ENCODE results near the gene NACC1.

The NACC1 gene

GRCh38 chr19:13078381-13078780, 39.7 kb upstream of the NACC1 start:
- Histone ChIP-seq H3K36me3 (ENCODE audit: insufficient read depth, low read length) (no peaks in the 10 kb centered on the region), H3K27ac (ENCODE audit: low read depth, low read length) (no peak overlapping the region), H3K4me3 (ENCODE audit: low read length) (no peak overlapping the region), H3K4me1 (ENCODE audit: insufficient read depth, low read length) (peaks cover 34% of the 10 kb centered on the region), H3K9ac (ENCODE audit: low read depth, low read length) (no peak overlapping the region), H3K27me3 (ENCODE audit: insufficient read depth, low read length) (peaks cover 29% of the 10 kb centered on the region), H3K9me3 (ENCODE audit: insufficient read depth, low read depth, low read length) (no peaks in the 10 kb centered on the region)
- 65% methylated on average over 10 of the region's 10 CpGs for WGBS

- Histone ChIP-seq H3K9ac (ENCODE audit: low read depth, low read length) (no peak overlapping the region), H3K4me1 (ENCODE audit: insufficient read depth, low read length) (peaks cover 35% of the 10 kb centered on the region), H3K27ac (ENCODE audit: low read depth, low read length) (no peak overlapping the region), H3K4me3 (ENCODE audit: low read length) (no peak overlapping the region), H3K27me3 (ENCODE audit: insufficient read depth, low read length) (peaks cover 35% of the 10 kb centered on the region), H3K36me3 (ENCODE audit: insufficient read depth, low read length) (no peaks in the 10 kb centered on the region), H3K9me3 (ENCODE audit: insufficient read depth, low read depth, low read length) (no peaks in the 10 kb centered on the region)
- WGBS, result 77% methylated on average over 12 of the region's 12 CpGs
Observed at GRCh38 chr19:13078897-13079541, 39.0 kb upstream of the NACC1 start.

DNA sequence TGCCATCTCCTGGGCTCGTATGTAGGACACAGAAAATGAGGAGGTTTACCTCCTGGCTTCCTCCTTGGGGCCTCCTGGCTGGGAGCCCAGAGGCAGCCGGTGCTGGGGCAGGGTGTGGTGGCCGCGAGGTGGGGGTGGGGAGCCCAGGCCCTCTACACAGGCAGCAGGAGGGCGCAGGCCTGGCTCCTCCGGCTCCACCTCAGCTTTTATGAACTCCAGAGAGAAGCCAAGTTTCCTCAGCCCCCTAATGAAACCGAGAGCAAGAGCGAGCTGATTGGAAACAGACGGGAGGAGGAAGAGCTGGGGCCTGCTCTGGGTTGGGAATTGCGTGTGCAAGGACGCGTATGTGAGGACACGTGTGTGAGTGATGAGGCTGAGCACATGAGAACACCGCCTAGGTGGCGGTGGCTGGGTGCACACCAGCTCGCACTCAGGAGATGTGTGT, 38.5 kb upstream of the NACC1 start:
- Histone ChIP-seq H3K9ac (ENCODE audit: low read depth, low read length) (no peak overlapping the region), H3K27me3 (ENCODE audit: insufficient read depth, low read length) (peaks cover 35% of the 10 kb centered on the region), H3K36me3 (ENCODE audit: insufficient read depth, low read length) (no peaks in the 10 kb centered on the region), H3K27ac (ENCODE audit: low read depth, low read length) (no peak overlapping the region), H3K9me3 (ENCODE audit: insufficient read depth, low read depth, low read length) (no peaks in the 10 kb centered on the region), H3K4me3 (ENCODE audit: low read length) (no peak overlapping the region), H3K4me1 (ENCODE audit: insufficient read depth, low read length) (peaks cover 35% of the 10 kb centered on the region)
- 75% methylated on average over 16 of the region's 16 CpGs for WGBS

DNA sequence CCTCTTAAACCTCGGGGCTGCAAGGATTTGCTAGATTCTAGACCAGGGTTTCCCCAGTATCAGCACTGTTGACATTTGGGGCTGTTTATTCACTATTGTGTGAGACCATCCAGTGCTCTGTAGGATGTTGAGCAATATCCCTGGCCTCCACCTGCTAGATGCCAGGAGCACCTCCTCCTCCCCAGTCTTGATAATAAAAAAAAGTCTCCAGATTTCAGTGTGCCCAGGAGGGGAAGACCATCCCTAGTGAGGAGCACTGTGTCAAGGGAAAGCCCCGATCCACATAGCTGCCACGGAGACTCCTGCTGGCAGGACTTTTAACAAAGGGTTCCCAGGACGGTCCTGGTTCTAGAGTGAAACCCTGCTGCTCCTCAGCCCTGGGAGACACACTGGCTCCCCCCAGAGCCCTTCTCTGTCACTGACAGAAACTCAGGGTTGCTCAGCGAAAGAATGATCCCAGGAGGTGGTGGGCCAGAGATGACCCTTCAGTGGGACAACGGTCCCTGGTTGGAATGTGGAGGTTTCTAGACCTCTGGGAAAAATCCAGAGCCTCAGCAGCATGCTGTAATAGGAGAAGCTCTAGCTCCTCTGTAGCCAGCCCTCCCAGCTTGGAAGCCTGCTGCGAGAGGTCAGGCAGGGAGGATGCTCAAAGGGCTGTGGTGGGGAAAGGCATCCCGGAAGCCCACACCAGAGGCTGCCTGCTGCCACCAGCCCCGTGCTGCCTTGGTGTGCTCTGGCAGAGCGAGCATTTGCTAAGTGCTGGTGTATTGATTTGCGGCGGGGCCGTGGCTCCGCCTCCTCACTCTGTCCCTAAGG, 35.7 kb upstream of the NACC1 start:
- H3K9me3 ChIP-seq (ENCODE audit: insufficient read depth, low read depth, low read length), result no peaks in the 10 kb centered on the region
- peaks cover 26% of the 10 kb centered on the region for H3K4me1 ChIP-seq (ENCODE audit: insufficient read depth, low read length)
- H3K4me3 ChIP-seq (ENCODE audit: low read length), result no peak overlapping the region
- H3K9ac ChIP-seq (ENCODE audit: low read depth, low read length), result no peak overlapping the region
- H3K27ac ChIP-seq (ENCODE audit: low read depth, low read length), result no peak overlapping the region
- H3K27me3 ChIP-seq (ENCODE audit: insufficient read depth, low read length), result peaks cover 33% of the 10 kb centered on the region
- no peaks in the 10 kb centered on the region for H3K36me3 ChIP-seq (ENCODE audit: insufficient read depth, low read length)
- 28% methylated on average over 14 of the region's 14 CpGs for WGBS

- Histone ChIP-seq H3K9ac (ENCODE audit: low read depth, low read length) (no peak overlapping the region), H3K4me3 (ENCODE audit: low read length) (no peak overlapping the region), H3K9me3 (ENCODE audit: insufficient read depth, low read depth, low read length) (no peaks in the 10 kb centered on the region), H3K27me3 (ENCODE audit: insufficient read depth, low read length) (peaks cover 33% of the 10 kb centered on the region), H3K36me3 (ENCODE audit: insufficient read depth, low read length) (no peaks in the 10 kb centered on the region), H3K27ac (ENCODE audit: low read depth, low read length) (no peak overlapping the region), H3K4me1 (ENCODE audit: insufficient read depth, low read length) (peaks cover 20% of the 10 kb centered on the region)
- WGBS, result 65% methylated on average over 7 of the region's 7 CpGs
Observed at GRCh38 chr19:13083008-13083404, 35.1 kb upstream of the NACC1 start.

- H3K27me3 ChIP-seq (ENCODE audit: insufficient read depth, low read length), result peaks cover 33% of the 10 kb centered on the region
- H3K9me3 ChIP-seq (ENCODE audit: insufficient read depth, low read depth, low read length), result no peaks in the 10 kb centered on the region
- no peak overlapping the region for H3K9ac ChIP-seq (ENCODE audit: low read depth, low read length)
- peaks cover 14% of the 10 kb centered on the region; the same call in 1 of the 2 replicates for H3K4me1 ChIP-seq (ENCODE audit: insufficient read depth, low read length)
- no peak overlapping the region for H3K27ac ChIP-seq (ENCODE audit: low read depth, low read length)
- no peak overlapping the region for H3K4me3 ChIP-seq (ENCODE audit: low read length)
- H3K36me3 ChIP-seq (ENCODE audit: insufficient read depth, low read length), result no peaks in the 10 kb centered on the region
- WGBS, result 80% methylated on average over 9 of the region's 9 CpGs
Observed at GRCh38 chr19:13083627-13084026, 34.4 kb upstream of the NACC1 start.

GRCh38 chr19:13085666-13086065, 32.4 kb upstream of the NACC1 start:
- WGBS, result 77% methylated on average over 7 of the region's 7 CpGs
- Histone ChIP-seq H3K9ac (ENCODE audit: low read depth, low read length) (no peak overlapping the region), H3K4me1 (ENCODE audit: insufficient read depth, low read length) (peaks cover 7% of the 10 kb centered on the region; the same call in 1 of the 2 replicates), H3K4me3 (ENCODE audit: low read length) (no peak overlapping the region), H3K27me3 (ENCODE audit: insufficient read depth, low read length) (peaks cover 30% of the 10 kb centered on the region), H3K36me3 (ENCODE audit: insufficient read depth, low read length) (no peaks in the 10 kb centered on the region), H3K9me3 (ENCODE audit: insufficient read depth, low read depth, low read length) (no peaks in the 10 kb centered on the region), H3K27ac (ENCODE audit: low read depth, low read length) (no peak overlapping the region)

- Histone ChIP-seq H3K36me3 (ENCODE audit: insufficient read depth, low read length) (no peaks in the 10 kb centered on the region), H3K4me3 (ENCODE audit: low read length) (no peak overlapping the region), H3K27me3 (ENCODE audit: insufficient read depth, low read length) (peaks cover 31% of the 10 kb centered on the region), H3K4me1 (ENCODE audit: insufficient read depth, low read length) (peaks cover 14% of the 10 kb centered on the region), H3K27ac (ENCODE audit: low read depth, low read length) (no peak overlapping the region), H3K9ac (ENCODE audit: low read depth, low read length) (no peak overlapping the region), H3K9me3 (ENCODE audit: insufficient read depth, low read depth, low read length) (no peaks in the 10 kb centered on the region)
- 81% methylated on average over 2 of the region's 2 CpGs for WGBS
Observed at GRCh38 chr19:13086341-13086740, 31.7 kb upstream of the NACC1 start.

- 91% methylated on average over 12 of the region's 12 CpGs for WGBS
- H3K36me3 ChIP-seq (ENCODE audit: insufficient read depth, low read length), result no peaks in the 10 kb centered on the region
- no peak overlapping the region for H3K9ac ChIP-seq (ENCODE audit: low read depth, low read length)
- no peak overlapping the region for H3K27ac ChIP-seq (ENCODE audit: low read depth, low read length)
- H3K4me1 ChIP-seq (ENCODE audit: insufficient read depth, low read length), result peaks cover 23% of the 10 kb centered on the region
- H3K4me3 ChIP-seq (ENCODE audit: low read length), result no peak overlapping the region
- H3K9me3 ChIP-seq (ENCODE audit: insufficient read depth, low read depth, low read length), result no peaks in the 10 kb centered on the region
- H3K27me3 ChIP-seq (ENCODE audit: insufficient read depth, low read length), result peaks cover 34% of the 10 kb centered on the region
Observed at GRCh38 chr19:13087295-13087694, 30.8 kb upstream of the NACC1 start.

- WGBS, result 94% methylated on average over 36 of the region's 37 CpGs
- Histone ChIP-seq H3K9ac (ENCODE audit: low read depth, low read length) (no peak overlapping the region), H3K4me1 (ENCODE audit: insufficient read depth, low read length) (peaks cover 21% of the 10 kb centered on the region), H3K36me3 (ENCODE audit: insufficient read depth, low read length) (no peaks in the 10 kb centered on the region), H3K27me3 (ENCODE audit: insufficient read depth, low read length) (peaks cover 41% of the 10 kb centered on the region), H3K9me3 (ENCODE audit: insufficient read depth, low read depth, low read length) (no peaks in the 10 kb centered on the region), H3K4me3 (ENCODE audit: low read length) (no peak overlapping the region), H3K27ac (ENCODE audit: low read depth, low read length) (no peak overlapping the region)
Observed at GRCh38 chr19:13087795-13088537, 30.1 kb upstream of the NACC1 start.
